OCI-M2 (cell line): Measurements from ENCODE around the gene RNPEP.
"Not testable (repeated sequence)": the region's sequence is repeated elsewhere in the genome, so short reads cannot be mapped to it uniquely, and the experiment has no call there.

Source experiments
- DNase-seq: peaks from one replicate; lab custom pipeline; 2025; ENCODE audit not compliant: unreplicated experiment; lab: John Stamatoyannopoulos, UW

Gene RNPEP

DNA sequence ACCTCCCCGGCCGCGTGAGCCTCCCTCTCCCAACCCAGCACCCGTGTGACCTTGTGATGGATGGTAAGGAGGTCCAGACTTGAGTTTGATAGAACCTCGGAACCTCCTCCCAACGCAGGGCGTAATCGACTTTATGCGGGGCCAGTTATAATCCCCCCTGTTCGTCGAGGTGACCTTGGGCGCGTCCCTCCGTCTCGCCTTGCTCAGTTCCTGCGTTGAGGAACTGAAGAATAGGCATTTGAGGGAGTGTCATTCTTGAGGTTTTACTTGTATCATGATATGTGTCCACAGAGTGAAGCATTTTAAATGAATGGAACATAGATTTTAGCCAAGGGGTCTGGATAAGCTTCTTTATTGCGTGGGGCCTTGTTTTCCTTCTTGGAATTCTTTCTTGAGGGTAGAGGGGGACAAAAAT is 26.7 kb upstream of the RNPEP start:
- no peak for DNase-seq

DNA sequence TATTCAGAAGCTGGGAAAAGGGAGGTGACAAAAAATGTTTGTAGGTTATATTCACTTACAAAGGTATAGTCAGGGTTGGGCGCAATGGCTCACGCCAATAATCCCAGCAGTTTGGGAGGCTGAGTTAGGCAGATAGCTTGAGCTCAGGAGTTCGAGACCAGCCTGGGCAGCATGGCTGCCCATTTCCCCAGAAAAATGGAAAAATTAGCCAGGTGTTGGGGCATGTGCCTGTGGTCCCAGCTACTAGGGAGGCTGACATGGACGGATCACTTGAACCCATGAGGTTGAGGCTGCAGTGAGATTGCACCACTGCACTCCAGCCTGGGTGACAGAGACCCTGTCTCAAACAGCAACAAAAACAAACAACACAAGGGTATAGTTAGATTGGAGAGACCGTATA is 24.1 kb upstream of the RNPEP start:
- no peak for DNase-seq

DNA sequence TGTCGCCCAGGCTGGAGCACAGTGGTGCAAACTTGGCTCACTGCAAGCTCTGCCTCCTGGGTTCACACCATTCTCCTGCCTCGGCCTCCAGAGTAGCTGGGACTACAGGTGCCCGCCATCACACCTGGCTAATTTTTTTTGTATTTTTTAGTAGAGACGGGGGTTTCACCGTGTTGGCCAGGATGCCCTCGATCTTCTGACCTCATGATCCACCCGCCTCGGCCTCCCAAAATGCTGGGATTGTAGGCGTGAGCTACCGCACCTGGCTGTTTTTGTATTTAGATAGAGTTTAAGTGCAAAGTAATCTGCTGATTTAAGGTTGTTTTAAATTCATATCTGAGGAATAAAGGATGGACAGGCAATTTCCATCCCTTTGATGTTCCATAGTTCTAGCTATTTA is 20.1 kb upstream of the RNPEP start:
- DNase-seq, result not testable (repeated sequence)

DNA sequence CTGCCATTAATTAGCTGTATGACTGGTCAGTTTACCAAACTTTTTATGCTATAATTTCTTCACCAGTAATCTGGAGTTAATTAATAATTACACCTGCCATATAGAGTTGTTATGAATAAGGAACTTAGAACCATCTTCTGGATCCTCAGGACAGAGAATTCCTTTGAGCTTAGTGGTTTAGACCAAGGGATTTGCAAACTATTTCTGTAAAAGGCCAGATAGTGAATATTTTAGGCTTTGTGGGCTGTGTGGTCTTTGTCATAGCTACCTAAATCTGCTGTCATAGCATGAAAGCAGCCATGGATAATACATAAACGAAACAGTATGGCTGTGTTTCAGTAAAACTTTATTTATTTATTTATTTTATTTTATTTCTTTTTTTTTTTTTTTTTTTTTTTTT is 18.2 kb upstream of the RNPEP start:
- DNase-seq, result no peak

DNA sequence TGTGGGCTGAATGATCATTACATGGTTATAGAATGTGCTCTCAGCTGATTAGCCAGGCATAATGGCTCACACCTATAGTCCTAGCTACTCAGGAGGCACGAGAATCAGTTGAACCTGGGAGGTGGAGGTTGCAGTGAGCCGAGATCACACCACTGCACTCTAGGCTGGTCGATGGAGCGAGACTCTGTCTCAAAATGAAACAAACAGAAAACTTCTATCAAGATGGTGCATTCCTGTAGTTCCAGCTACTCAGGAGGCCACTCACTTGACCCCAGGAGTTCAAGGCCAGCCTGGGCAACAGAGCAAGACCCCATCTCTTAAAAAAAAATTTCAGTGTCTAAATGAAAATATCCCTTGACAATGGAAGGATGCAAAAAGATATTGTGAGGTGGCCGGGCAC is 16.3 kb upstream of the RNPEP start:
- DNase-seq, result no peak

DNA sequence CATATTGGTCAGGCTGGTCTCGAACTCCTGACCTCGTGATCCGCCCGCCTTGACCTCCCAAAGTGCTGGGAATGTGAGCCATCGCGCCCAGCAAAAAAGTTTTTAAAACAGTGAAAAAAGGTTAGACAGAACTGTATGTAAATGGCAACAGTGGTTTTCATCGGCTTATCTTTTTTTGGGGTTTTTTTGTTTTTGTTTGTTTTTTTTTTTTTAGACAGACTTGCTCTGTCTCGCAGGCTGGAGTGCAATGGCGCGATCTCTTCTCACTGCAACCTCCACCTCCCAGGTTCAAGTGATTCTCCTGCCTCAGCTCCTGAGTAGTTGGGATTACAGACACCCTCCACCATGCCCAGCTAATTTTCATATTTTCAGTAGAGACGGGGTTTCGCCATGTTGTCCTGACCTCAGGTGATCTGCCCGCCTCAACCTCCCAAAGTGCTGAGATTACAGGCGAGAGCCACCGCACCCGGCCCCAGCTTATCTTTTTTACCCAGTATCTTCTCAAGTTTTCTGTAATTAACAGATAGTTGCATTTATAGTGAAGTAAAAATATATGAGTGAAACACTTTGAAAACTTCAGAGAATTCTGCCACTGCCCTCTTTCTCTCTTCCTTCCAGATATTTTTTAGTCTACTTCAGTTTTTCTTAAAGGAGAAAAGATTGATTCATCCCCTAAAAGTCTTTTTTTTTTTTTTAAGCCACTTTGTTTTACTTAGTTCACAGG is 14.1 kb upstream of the RNPEP start:
- no peak for DNase-seq

DNA sequence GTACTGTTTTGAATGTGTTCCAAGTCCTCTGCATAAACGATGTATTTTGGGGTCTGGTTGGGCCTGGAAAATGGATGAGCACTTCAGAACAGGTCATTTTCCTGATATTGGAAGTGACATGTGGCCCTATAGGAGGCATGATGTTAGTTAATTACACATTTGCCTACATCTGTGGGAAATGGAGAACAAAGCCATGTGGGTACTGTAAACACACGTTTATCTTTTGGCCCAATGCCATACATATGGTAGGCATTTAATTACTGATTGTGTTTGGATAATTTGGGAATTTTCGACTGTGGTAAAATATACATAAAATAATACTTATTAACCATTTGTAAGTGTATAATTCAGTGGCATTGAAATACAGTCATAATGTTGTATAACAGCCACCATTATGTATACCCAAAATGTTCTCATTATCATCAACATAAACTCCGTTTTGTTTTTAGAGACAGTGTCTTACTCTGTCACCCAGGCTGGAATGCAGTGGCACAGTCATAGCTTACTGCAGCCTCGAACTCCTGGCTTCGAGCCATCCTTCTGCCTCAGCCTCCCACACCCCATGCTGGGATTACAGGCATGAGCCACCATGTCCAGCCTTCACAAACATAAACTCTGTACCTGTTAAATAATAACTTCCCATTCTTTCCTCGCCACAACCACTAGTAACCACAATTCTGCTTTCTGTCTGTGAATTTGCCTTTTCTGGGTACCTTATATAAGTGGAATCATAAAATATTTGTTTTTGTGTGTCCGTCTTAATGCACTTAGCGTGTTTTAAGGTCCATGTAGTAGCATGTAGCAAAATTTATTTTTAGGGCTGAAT is 11.9 kb upstream of the RNPEP start:
- no peak for DNase-seq

GRCh38 chr1:201982082-201982622 is 296 bp upstream of the RNPEP start:
- no peak for DNase-seq

DNA sequence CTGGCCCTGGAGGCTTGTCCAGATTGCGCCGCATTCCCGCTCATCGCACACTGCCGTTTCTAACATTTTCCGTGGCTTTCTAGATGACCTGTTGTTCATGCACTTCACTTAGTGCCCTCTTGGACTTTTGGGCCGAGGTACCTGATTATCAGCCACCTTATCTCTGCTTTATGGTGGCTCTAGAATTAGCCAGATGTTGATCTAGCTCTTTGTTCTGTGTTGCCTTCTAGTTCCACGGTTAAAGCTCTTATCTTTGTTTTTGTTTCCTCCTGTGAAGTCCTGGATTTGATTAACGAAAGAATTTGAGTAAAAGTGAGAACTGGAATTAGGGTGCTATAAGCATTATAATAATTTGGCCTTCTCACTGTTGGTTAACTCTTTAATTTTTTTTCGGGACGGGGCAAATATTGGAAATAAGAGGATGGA is 945 bp downstream of the RNPEP start:
- DNase-seq, result no peak

GRCh38 chr1:201984446-201984845 is 2.0 kb downstream of the RNPEP start:
- no peak for DNase-seq

- DNase-seq, result no peak
These were observed 2.9 kb downstream of the RNPEP start for GRCh38 chr1:201985355-201985754.

DNA sequence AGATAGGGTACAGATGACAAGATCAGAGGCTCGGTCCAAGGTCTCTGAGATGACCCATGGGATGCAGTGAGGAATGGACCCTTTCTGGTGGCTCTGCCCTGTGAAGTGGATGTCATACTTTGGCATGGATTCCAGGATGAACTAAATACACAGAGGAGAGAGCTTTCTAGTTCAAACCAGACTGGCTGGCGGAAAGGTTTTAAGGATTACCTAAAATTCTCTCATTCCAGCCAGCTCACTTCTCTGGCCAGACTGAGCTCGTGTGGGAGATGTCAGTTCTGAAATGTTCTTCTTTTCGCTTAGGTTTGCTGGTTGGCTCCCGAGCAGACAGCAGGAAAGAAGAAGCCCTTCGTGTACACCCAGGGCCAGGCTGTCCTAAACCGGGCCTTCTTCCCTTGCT is 6.2 kb downstream of the RNPEP start:
- DNase-seq, result no peak

- no peak for DNase-seq
These were observed 7.1 kb downstream of the RNPEP start for GRCh38 chr1:201989354-201990128.

DNA sequence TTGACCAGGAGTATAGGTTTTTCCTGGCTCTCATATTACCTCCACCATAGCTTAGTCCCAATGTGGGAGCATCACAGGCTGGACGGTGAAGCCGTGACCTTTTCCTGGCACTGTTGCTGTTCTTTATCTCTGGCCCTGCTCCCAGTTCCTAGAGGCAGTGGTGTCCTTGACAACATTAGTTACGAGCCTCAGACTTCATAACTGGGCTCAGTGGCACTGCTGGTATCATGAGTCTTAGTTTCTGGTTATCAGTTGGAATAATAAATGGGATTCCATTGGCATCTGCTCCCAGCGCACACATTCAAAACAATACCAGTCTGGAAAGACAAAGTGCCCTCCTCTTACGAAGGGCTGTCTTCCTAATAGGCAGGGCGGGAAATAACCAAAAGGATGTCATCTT is 8.0 kb downstream of the RNPEP start:
- no peak for DNase-seq

GRCh38 chr1:201999625-202000238 is 17.3 kb downstream of the RNPEP start:
- no peak for DNase-seq

DNA sequence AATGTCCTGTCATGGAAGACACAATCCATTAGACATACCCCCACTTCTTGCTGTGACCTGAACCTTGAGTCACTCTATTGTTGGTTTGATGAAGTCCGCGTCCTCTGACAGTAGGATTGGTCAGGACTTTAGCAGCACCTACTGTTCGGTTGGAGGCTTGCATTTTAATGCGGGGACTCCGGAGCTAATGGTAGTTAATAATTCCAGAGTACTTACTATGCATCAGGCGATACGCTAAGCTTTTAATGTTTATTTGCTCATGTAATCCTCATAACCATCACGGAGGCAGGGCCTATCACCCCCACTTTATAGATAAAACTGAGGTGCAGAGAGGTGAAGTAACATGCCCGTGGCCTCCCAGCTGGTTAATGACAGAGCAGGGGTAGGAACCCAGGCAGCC is 20.1 kb downstream of the RNPEP start:
- DNase-seq, result no peak

DNA sequence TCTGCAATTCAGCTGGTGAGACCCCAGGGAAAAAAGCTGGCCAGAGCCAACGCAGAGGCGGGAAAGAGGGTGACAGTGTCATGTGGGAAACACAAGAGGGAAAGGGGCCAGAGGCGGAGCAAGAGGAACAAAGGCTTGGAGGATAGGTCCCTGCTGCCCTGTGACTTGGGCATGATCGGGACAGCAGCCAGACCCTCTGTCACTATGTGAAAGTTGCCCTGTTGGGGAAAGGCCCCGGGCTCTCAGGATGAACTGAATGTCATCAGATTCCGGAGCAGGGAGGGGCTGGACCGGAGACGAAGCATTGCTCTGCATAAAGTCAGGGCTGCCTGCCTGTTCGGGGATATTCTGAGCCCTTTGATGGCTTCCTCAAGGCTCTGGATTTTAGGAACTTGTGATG is 22.3 kb downstream of the RNPEP start:
- DNase-seq, result no peak

DNA sequence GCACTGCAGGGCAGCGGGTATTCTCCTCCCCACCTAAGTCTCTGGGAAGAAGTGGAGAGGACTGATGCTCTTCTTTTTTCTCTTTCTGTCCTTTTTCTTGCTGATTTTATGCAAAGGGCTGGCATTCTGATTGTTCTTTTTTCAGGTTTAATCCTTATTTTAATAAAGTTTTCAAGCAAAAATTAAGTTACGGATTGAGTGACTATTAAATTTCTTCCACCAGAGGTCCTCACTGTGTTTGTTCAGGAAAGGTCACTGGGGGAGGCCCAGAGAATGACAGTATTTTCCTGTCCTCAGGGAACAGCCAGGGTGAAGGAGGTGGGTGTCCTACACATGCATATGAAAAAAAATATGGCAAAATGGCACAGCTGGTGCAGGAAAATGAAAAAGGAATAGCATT is 23.5 kb downstream of the RNPEP start:
- DNase-seq, result no peak

DNA sequence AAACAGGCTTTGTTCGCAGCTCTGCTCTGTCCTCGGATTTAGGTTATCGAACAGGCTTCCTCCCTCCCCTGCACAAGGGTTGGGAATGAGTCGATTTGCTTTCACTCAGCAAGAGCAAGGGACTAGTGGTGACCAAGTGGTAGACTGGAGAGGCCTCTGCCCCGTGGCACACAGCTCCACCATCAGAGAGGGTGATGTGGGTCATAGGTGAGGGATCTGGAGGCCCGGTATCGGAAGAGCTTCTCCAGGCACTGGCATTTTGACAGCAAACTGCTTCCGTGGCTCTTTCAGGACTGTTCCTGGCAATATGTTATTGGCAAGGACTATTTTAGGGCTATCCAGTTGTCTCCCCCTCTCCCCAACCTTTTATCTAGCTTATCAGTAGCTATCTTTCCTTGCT is 24.9 kb downstream of the RNPEP start:
- DNase-seq, result no peak

DNA sequence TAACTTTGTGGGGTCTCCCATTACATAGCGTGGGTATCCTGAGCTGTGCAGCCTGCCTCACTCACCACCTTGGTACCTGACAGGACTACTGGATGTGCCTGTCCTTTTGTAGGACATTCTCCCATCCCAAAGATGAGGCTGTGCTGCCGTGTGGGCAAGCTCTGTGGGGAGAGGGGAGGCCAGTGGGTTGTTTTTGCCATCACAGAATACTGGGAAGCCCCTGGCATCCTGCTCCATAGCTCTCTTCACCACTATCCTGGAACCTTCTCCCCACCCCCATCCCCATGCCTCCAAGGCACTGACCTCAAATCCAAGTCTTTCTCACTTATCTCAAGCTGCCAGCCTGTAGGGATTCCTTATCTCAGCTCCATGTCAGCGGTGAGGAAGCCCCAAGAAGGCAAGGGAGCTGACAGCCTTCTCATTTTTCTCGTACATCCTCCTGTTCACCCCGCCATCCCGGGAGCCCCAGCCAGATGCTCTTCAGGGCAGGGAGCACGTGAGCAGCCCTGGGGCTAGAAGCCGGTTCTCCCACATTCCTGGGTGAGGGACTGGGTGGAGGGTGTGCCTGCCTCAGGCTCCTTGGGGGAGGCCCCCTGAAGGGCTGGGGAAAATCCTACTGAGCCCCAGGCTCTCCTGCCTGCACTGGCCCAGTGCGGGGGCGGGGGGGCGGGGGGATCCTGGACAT is 25.5 kb downstream of the RNPEP start:
- no peak for DNase-seq
